HG02763 (cell line): ENCODE data around the gene STX18.
"Not testable (repeated sequence)": the region's sequence is repeated elsewhere in the genome, so short reads cannot be mapped to it uniquely, and the experiment has no call there.

ENCODE experiments used
- ATAC-seq: cut with Tn5 transposase; IDR thresholded peaks from one replicate; pipeline ENCODE4 v1.9.1; 2021; ENCODE audit warnings: mild to moderate bottlenecking, moderate library complexity; ENCODE audit not compliant: unreplicated experiment

STX18 gene

DNA sequence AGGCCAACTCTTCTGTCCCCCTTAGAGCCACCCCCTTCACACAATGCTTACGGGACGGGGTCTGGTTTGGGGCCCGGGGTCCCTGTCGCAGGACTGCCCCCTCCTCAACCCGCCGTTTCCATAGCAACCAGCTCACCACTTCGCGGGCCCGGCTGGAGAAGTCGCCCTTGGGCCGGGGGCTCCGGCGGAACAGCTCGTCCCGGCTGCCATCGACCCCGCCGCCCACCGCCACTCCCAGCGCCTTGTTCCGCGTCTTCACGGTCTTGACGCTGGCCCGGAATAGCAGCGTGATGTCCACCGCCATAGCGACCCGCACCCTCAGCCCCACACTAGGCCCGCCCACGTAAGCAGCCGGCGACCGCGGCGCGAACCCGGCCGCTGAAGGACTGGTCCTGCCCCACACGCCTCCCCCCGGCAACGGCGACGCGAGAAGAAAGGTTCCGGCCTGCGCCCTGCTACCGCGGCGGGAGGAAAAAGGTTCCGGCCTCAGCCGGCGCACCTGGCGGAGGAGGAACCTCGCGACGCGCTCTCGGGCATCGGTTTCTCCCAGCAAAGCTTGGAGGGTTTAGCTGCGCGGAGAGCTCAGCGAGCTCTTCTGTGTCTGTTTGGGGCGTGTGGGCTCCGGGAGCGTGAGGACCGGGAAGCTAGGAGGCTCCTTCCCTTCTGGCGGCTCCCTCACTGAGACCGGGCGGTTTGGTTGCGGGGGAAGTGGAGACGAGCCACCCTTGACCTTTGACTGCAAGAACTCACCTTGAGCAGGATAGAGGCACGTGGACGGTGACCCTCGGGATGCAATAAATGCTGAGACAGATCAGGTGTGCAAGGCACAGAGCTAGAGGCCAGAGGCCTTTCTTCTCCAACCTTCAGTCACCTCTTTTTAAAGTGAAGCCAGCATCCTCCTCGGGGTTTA is at the start of gene STX18:
Gene STX18, minus strand, starts transcription at position 388 of the 910 bp plus-strand sequence. Its CDS starts 84 bp downstream, at position 304.
- peak; percentile 90 for ATAC-seq

DNA sequence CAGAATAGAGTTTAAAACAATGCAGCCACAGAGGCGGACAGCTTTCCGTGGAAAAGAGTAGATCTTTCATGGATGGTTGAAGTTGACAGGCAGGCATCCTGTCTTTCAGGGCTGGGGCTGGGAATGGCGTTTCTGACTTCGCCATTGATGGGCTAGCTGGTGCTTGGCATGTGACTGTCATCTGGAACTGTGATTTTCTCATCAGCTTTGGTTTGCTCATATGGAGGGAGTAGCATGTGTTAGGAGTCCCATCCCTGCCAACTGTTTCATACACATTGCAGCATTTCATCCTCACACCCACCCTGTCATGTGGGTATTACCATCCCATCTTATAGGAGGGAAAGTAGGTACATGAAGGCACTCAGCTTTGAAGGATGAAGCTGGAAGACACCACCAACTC is 49.2 kb upstream of the STX18 start:
- ATAC-seq = no peak

DNA sequence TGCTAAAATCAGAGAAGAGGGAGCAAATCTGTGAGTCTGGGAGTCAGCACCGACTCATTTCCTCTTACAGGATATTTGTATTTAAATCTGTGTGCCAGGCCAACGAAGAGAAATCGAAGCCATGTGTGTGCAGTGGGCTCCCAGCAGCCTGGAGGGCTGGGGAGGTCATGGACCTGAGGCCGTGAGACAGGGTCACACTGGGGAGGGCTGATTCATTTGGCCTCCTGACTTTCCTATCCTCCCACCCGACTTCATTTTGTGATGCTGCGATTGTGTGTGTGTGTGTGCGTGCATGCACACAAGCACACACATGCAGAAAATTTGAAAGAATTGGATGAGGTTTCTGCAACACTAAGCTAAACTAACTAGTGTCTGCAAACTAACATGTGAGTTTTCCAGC is 48.7 kb upstream of the STX18 start:
- no peak for ATAC-seq

DNA sequence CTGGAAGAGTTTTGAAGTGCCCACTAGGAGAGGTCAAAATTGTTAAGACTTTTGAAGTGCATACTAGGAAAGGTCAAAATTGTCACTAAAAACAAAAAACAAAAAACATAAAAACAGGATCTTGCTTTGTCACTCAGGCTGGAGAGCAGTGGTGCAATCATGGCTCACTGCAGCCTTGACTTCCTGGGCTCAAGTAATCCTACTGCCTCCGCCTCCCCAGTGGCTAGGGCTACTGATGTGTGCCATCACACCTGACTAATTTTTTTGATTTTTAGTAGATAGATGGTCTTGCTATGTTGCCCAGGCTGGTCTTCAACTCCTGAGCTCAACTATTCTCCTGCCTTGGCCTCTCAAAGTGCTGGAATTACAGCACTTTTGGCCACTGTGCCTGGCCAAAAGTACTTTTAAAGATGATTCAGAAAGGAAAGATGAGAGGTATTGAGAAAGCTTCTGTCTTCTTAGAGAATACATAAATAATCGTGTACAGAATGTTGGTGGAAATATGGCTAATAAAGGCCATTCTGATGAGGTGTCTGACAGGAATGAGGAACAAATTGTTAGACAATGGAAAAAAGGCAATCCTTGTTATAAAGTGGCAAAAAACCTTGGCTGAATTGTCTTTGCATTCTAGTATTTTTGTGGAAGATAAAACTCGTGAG is 43.3 kb upstream of the STX18 start:
- no peak for ATAC-seq

DNA sequence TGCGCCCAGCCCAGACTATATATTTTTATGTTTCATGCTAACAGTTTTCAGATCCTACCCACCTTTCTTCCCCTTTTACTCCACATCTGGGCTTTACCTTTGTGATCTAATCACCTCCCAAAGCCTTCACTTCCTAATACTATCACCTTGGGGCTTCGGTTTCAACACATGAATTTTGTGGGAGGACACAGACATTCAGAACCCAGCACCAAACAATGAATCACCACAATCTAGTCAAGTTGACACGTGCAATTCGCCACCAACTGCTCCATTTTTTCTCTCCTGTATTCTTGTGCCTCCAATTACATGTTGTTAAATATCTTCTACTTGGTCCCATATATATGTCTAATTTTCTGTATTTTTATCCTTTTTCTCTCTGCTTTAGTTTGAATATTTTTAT is 41.8 kb upstream of the STX18 start:
- no peak for ATAC-seq

DNA sequence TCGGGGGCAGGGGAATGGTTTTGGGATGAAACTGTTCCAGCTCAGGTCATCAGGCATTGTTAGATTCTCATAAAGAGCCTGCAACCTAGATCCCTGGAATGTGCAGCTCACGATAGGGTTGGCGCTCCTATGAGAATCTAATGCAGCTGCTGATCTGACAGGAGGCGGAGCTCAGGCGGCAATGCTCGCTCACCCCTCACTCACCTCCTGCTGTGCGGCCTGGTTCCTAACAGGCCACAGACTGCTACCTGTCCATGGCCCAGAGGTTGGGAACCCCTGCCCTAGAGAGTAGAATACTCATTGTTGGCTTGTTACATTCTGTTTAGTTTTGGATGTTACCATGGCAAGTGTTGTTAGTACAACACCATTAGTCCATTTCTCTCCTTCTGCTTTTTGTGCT is 40.8 kb upstream of the STX18 start:
- ATAC-seq = no peak

DNA sequence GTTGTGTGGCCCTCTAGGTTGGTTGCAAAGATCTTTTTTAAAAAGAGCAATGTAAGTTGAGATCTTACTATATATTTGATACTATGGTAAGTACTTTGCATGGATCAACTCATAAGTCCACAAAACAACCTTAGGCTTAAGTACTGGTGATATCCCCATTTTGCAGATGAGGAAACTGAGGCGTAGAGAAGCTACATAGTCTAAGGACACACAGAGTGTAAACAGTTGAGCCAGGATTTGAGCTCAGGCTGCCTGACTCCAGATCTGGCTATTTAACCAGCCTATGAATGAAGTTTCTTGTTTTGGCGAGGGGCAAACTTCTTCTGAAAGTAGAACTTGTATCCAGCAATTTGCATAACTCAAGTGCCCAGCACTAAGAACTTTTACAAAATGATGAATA is 38.6 kb upstream of the STX18 start:
- ATAC-seq = no peak

DNA sequence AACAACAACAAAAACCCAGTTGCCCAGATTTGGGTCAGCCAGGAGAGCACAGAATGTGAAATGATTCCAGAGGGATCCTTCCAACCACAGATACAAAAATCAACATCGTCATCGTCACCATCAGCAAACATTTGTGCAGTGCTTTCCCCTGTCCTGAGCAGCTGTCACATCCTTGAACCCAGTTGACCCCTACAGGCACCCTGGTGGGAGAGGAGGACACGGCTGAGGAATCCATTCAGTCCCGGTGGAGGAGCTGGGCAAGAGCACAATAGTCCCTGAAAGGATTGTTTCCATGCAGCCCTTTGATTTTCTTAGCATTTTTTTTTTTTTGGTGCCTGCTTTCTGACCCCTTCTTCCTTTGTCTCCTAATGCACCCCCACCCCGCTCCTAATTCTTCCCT is 37.1 kb upstream of the STX18 start:
- no peak for ATAC-seq

DNA sequence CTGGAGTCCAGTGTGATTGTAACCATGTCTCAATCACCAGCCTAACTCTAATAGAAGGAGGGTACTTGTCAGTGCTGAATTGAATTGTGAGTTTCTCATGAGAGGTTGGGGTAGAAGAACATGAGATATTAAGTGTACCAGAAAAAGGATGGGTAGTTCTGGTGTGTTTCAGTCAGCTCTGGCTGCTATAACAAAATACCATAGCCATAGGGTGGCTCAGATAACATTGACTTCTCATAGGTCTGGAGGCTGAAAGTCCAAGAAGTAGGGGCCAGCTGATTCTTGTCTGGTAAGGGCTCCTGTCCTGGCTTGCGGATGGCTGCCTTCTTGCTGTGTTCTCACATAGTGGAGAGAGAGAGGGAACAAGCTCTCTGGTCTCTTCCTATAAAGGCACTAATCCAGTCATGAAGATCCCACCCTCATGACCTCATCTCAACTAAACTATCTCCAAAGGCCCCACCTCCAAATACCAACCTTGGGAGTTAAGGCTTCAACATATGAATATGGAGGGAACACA is 35.6 kb upstream of the STX18 start:
- no peak for ATAC-seq

DNA sequence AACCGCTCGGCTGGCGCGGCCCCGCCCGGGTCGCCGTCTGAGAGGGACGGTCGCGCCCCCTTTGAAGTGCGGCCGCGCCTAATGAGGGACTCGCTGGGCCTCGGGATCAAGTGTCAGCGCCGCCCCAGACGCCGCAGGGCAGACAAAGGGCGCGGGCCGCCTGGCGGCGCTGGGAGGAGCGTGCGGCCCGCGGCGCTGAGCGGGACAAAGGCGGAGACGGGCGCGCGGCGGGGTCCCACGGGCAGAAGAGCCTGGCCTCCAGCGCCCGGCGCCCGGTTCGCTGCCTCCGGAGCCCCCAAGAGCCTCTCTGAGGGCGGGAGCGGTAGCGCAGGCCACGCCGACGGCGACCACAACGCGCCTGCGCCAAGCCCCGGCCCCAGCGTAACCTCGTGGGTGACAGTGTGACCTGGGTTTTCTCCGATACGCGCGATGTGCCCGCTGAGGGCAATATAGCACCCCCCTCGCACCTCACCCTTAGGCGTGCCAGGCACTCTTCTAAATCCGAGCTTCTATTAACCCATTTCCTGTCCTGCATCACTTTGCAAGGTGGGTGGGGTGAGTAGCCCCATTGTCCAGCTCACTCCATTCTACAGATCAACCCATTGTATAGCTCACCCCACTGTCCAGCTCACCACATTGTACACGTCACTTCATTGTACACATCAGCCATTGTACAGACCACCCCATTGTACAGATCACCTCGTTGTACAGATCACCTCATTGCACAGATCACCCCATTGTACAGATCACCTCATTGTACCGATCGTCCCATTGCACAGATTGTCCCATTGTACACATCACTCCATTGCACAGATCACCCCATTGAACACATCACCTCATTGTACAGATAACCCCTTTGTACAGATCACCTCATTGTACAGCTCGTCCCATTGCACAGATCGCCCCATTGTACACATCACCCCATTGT is 33.7 kb upstream of the STX18 start:
- ATAC-seq = peak; percentile 69

DNA sequence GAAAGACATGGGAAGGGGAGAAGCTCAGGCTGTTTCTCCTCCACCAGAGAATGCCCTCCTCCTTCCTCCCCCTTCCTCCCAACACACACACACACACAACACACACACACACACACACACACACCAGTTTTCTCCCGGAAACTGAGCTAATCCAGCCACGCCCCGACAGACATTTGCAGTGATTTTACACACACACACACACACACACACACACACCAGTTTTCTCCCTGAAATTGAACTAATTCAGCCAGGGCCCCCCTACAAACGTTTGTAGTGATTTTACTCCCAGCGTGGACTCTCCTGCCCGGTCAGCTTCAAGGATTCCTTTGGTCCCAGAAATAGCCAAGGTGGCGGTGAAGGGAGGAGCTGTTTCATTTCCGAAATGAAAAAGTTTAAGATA is 32.9 kb upstream of the STX18 start:
- no peak for ATAC-seq

DNA sequence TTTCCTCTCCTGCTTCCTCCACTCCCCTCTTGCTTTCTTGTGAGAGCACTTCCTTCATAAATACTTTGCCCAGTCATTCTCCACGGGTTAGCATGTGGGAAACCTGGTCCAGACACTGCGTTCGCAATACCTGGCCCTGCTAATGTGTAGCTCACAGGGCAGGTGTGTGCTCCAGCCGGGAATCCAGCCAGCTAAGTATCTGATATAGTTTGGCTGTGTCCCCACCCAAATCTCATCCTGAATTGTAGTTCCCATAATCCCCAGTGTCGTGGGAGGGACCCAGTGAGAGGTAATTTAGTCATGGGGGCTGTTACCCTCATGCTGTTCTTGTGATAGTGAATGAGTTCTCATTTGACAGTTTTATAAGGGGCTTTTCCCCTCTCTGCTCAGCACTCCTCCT is 32.2 kb upstream of the STX18 start:
- ATAC-seq = no peak

DNA sequence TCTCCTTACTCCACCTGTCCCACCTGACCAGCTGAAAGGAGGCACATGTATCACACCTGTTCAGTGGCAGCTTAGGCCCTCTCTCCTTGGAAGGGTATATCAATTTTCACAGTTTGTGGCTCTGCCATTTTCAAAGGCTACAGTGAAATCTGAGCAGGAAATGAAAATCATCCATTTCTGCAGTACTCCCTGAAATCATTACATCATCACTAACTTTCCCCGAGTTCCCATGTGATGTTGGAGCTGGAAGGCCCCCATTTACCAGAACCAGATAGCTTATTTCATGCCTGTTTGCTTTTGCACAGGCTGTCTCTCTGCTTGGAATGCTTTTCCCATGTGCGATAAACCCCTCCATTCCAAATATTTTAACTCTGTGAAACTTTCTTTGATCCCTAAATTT is 31.0 kb upstream of the STX18 start:
- ATAC-seq = no peak

DNA sequence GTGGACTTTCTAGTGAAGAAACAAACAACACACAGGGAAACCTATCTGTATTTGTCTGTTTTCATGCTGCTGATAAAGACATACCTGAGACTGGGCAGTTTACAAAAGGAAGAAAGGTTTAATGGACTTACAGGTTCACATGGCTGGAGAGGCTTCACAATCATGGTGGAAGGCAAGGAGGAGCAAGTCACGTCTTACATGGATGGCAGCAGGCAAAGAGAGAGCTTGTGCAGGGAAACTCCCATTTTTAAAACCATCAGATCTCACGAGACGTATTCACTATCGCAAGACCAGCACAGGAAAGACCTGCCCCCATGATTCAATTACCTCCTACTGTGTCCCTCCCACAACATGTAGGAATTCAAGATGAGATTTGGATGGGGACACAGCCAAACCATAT is 28.0 kb upstream of the STX18 start:
- ATAC-seq = not testable (repeated sequence)

DNA sequence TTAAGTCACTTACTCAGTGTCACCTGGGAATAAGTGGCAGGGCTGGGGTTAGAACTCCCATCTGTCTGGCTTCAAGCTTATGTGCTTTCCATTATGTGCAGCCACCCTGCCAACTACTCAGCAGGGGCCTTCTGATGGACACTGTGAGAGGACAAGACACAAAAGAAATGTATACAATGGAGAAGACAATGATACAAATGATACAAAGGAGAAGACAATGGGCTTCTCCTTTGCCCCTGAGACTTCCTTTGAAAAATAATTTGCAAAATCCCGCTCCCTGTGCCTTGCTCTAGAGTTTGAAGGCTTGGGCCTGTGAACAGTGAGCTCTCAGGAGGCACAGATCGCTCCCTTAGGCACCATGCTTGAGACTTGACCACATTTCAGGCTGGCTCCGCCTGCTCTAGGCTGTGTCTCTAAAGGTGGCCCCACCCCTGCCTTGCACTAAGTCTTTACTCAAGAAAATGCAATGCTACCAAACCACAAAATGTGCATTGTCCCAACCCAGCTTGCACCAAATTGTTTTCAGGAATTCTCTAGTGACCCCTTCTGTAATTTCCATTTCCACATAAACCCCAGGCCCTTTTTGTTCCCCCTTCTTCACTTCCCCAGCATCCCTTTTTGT is 27.1 kb upstream of the STX18 start:
- ATAC-seq = no peak

DNA sequence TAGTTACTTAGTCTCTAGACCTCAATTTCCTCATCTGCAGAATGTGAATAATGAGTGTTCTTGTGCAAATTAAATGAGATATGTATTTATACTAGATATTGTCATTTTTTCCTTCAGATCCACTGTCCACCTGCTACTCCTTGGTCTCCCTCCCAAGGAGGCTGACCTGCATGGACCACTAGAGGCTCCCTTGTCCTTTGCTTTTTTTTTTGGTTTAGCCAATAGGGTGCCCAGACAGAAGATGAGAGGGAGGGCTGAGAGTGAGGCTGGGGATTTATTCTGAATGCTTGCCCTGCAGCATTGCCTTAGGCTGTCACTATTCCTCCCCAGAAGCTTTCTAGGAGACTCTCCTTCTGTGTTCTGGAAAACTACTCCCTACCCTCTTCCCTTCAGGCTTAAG is 24.5 kb upstream of the STX18 start:
- ATAC-seq = not testable (repeated sequence)

DNA sequence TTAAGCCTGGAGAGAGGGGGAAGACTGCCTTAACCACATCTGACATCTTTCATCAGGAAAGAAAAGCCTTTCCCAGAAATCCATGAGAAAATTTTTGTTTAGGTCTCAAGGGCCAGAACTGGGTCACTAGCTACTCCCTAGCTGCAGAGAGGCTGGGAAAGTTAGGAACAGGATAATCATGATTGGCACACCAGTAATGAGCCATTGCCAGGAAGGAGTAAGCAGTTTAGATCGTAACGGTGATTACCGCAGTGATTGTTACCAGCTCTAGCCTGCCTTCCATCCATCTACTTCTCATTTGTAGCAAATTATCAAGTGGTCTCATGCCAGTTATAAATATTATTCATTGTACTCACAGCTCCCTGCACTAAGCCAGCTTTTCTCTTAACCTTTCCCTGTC is 22.7 kb upstream of the STX18 start:
- ATAC-seq = no peak

DNA sequence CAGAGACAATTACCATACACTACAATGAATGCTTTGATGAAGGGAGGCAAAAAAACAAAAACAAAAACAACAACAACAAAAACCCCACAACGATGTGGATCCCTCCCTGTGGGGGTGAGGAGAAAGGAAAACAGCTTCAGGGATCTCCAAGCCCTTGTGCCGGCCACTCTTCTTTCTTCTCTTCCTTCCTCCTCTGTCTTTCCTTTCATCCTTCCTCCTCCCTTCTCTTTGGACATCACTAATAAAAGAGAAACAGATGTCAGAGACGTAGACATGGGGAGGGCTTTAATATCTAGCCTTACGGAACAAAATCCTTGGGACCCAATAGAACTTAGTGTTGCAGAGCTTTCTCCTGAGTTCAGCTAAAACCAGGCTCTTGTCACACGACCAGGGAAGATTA is 18.8 kb upstream of the STX18 start:
- no peak for ATAC-seq

DNA sequence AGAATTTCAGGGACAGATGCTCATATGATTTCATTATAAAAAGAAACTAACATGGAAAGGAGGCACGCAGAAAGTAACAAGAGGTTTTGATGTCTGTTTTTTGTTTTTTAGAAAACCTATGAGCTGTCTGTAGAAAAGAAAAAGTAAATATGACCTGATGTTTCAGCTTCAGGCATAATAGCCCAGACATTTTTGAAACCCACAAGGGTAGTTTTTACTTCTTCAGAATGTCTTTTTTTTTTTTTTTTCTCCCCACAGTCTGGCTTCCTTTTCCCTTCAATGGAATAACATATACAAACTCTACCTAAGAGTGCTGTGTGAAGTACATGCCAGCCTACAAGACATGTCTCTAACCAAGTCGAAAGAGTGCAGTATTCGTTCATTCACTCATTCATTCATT is 18.3 kb upstream of the STX18 start:
- ATAC-seq = no peak

DNA sequence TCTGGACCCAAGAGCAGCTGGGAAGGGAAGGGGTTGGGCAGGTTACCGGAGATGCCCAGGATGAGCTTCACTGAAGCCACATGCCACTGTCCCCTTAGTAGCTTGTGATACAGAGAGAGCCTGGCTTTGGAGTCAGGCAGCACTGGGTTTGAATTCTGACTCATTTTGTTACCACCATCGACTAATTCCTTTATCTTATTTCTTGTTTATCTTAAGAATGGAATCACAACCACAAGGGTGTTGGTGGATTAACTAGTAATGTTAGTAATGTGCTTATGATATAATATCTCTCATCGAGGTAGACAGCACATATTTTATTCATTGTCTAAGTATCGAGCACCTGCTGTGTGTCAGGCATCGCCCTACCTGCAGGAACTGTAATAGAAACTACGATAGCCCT is 17.7 kb upstream of the STX18 start:
- no peak for ATAC-seq

DNA sequence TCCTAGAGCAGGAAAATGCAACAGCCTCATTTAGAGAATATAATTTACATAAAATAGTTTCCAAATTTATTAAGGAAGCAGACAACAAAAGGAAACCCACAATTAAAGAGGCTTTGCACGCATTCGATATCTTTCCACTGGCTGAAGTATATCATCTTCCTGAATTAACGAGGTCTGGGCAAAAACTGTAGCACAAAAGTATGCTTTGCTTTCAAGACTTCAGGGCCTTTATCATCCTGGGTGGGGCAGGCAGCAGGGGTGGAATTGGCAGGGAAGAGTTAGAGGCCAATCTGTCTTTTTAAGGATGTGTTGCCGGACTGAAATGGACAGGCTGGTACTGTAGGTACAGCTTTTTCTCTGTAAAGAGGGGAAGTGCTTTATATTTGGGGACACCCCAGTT is 17.0 kb upstream of the STX18 start:
- no peak for ATAC-seq
